Stomach (tissue), 9 donors: ENCODE results near the gene CST2. TPM values are rescaled to one million over a fixed set of nuclear protein-coding genes. Genes with fewer than 3 reads are reported as not detected.
"Not testable (repeated sequence)": the region's sequence is repeated elsewhere in the genome, so short reads cannot be mapped to it uniquely, and the experiment has no call there.

ENCODE experiments used
- DNase-seq, 2 donors: peaks; one replicate each; pipeline versions ENCODE4 v3.0.0 to v3.0.0-alpha.2; 2013 to 2019
- H3K27ac ChIP-seq, 5 donors: fragments of 200-600 bp in 4 of 5; sonication (generic) in 4 of 5; one replicate each; pipeline ENCODE4 v1.5.1; 2013 to 2019; ENCODE audit warnings: mild to moderate bottlenecking in 1 of 5, moderate library complexity in 1 of 5
- H3K27me3 ChIP-seq, 3 donors: fragments of 200-600 bp; sonication (generic); one replicate each; pipeline ENCODE4 v1.5.1; 2017 to 2019; ENCODE audit warnings: mixed run types in 1 of 3
- H3K36me3 ChIP-seq, 4 donors: fragments of 200-600 bp; sonication (generic); 1 replicate in 3 of 4; 2 replicates in 1 of 4; pipeline ENCODE4 v1.5.1; 2016 to 2019
- H3K4me1 ChIP-seq, 4 donors: fragments of 200-600 bp; sonication (generic); one replicate each; pipeline ENCODE4 v1.5.1; 2016 to 2019
- H3K4me3 ChIP-seq, 4 donors: fragments of 200-600 bp; sonication (generic) in 3 of 4; one replicate each; pipeline ENCODE4 v1.5.1; 2016 to 2019; ENCODE audit warnings: mild to moderate bottlenecking in 1 of 4
- H3K9me3 ChIP-seq, 4 donors: fragments of 200-600 bp; sonication (generic); one replicate each; pipeline ENCODE4 v1.5.1; 2016 to 2019
- CTCF ChIP-seq, 7 experiments: fragments of 450-650 bp in 4 of 7; fragments of 200-600 bp in 3 of 7; sonication (generic) in 3 of 7; IDR thresholded peaks; one replicate each; pipeline ENCODE4 v1.5.1; 2016 to 2019; ENCODE audit warnings: antibody characterized with exemption in 7 of 7, control low read depth in 2 of 7, mild to moderate bottlenecking in 1 of 7
- EP300 ChIP-seq: sonication (generic); formaldehyde crosslinking; IDR thresholded peaks from one replicate; pipeline ENCODE4 v1.6.1; 2017; ENCODE audit warnings: antibody characterized with exemption
- POLR2A ChIP-seq, 4 donors: fragments of 450-650 bp; IDR thresholded peaks; one replicate each; pipeline ENCODE4 v1.6.1; 2016; ENCODE audit warnings: antibody characterized with exemption in 4 of 4, control low read depth in 2 of 4, mild to moderate bottlenecking in 1 of 4, moderate library complexity in 1 of 4
- POLR2AphosphoS5 ChIP-seq, 3 donors: sonication (generic); formaldehyde crosslinking; IDR thresholded peaks; one replicate each; pipeline ENCODE4 v1.6.1; 2016; ENCODE audit warnings: antibody characterized with exemption in 3 of 3
- WGBS, 5 donors: extraction: QIAGEN DNeasy Blood & Tissue Kit in 3 of 5; methylation state at CpG; one replicate each; pipeline versions ENCODE4 v1.1.5 to v1.1.7; 2013 to 2018; 5-methylcytosine and 5-hydroxymethylcytosine counted together
- intact Hi-C: fragments of 100-400 bp; cut with DNase I; formaldehyde crosslinking; loops from one replicate; pipeline ENCODE4 v1.15.1; 2023; ENCODE audit warnings: low total_unique reads
- polyA plus RNA-seq, 3 donors: library from polyadenylated mRNA; stranded (reverse); fragments of 200-250 nt; gene quantifications; one replicate each; pipeline ENCODE4 v1.2.3, GENCODE V29; 2013
- total RNA-seq, 5 donors: library from RNA; depleted of rRNA; stranded (reverse); fragments of >200 nt; gene quantifications; one replicate each; pipeline versions ENCODE4 v1.1.0 to v1.2.3, GENCODE V29; 2014 to 2016
- donor health status: healthy with polysubstance abuse.
- donor health status: Bipolar disorder and iron deficiency.
- donor health status: healthy.

Gene CST2
- total and polyA plus RNA-seq, 8 donors: 0.58 to 1.3 TPM; not detected in 6

GRCh38 chr20:23870461-23870860 lies 43.9 kb upstream of the CST2 start:
- DNase-seq: no peak
- Histone ChIP-seq H3K27ac (no peak overlapping the region), H3K36me3 (no peaks in the 10 kb centered on the region), H3K27me3 (peaks cover 0 to 25% (median 12%) of the 10 kb centered on the region in 3 donors), H3K9me3 (no peaks in the 10 kb centered on the region), H3K4me1 (no peaks in the 10 kb centered on the region), H3K4me3 (no peak overlapping the region)
- 11 to 33% (median 20%) methylated on average over 4 of the region's 4 CpGs for WGBS, 5 donors
- intact Hi-C loops: no loop called here
- no peak for TF ChIP-seq EP300
- no peak for TF ChIP-seq POLR2AphosphoS5 (IDR thresholded peaks at IDR 0.05)
- no peak for TF ChIP-seq POLR2A (IDR thresholded peaks at IDR 0.05)
- TF ChIP-seq CTCF (IDR thresholded peaks at IDR 0.05): no peak

GRCh38 chr20:23869520-23869919 lies 43.0 kb upstream of the CST2 start:
- Histone ChIP-seq H3K4me1 (no peaks in the 10 kb centered on the region), H3K36me3 (no peaks in the 10 kb centered on the region), H3K27me3 (peaks cover 0 to 25% (median 12%) of the 10 kb centered on the region in 3 donors), H3K9me3 (no peaks in the 10 kb centered on the region), H3K4me3 (no peak overlapping the region), H3K27ac (no peak overlapping the region)
- TF ChIP-seq POLR2A (IDR thresholded peaks at IDR 0.05): no peak
- TF ChIP-seq CTCF (IDR thresholded peaks at IDR 0.05): no peak
- no peak for TF ChIP-seq EP300
- TF ChIP-seq POLR2AphosphoS5 (IDR thresholded peaks at IDR 0.05): no peak
- intact Hi-C loops: no loop called here
- no peak for DNase-seq
- 57 to 77% (median 63%) methylated on average over 2 of the region's 2 CpGs for WGBS, 5 donors

GRCh38 chr20:23868321-23868720 lies 41.8 kb upstream of the CST2 start:
- no peak overlapping the region for H3K4me3 ChIP-seq
- H3K36me3 ChIP-seq: no peaks in the 10 kb centered on the region
- 36 to 49% (median 40%) methylated on average over 5 of the region's 5 CpGs for WGBS, 5 donors
- H3K27me3 ChIP-seq: peaks cover 0 to 25% (median 12%) of the 10 kb centered on the region in 3 donors
- H3K27ac ChIP-seq: no peak overlapping the region
- DNase-seq: no peak
- H3K9me3 ChIP-seq: peaks cover 0 to 4% (median 3%) of the 10 kb centered on the region in 4 donors
- no peak for TF ChIP-seq EP300
- no peak for TF ChIP-seq POLR2A (IDR thresholded peaks at IDR 0.05)
- no peak for TF ChIP-seq CTCF (IDR thresholded peaks at IDR 0.05)
- TF ChIP-seq POLR2AphosphoS5 (IDR thresholded peaks at IDR 0.05): no peak
- no peaks in the 10 kb centered on the region for H3K4me1 ChIP-seq
- intact Hi-C loops: no loop called here

GRCh38 chr20:23867152-23867776 lies 40.7 kb upstream of the CST2 start:
- no peak overlapping the region for H3K27ac ChIP-seq
- intact Hi-C loops: no loop called here
- no peaks in the 10 kb centered on the region for H3K4me1 ChIP-seq
- H3K4me3 ChIP-seq: no peak overlapping the region
- H3K27me3 ChIP-seq: peaks cover 0 to 22% (median 12%) of the 10 kb centered on the region in 3 donors
- peaks cover 0 to 10% (median 8%) of the 10 kb centered on the region in 4 donors for H3K9me3 ChIP-seq
- TF ChIP-seq POLR2AphosphoS5 (IDR thresholded peaks at IDR 0.05): no peak
- no peak for TF ChIP-seq EP300
- no peak for TF ChIP-seq POLR2A (IDR thresholded peaks at IDR 0.05)
- TF ChIP-seq CTCF (IDR thresholded peaks at IDR 0.05): no peak
- DNase-seq: no peak
- 43 to 58% (median 52%) methylated on average over 8 to 9 of the region's 9 CpGs for WGBS, 5 donors
- no peaks in the 10 kb centered on the region for H3K36me3 ChIP-seq

- H3K36me3 ChIP-seq, H3K27ac ChIP-seq, intact Hi-C loops, H3K4me3 ChIP-seq, DNase-seq, H3K9me3 ChIP-seq, H3K4me1 ChIP-seq, H3K27me3 ChIP-seq: not testable (repeated sequence)
- WGBS, 5 donors: 56 to 68% (median 61%) methylated on average over 9 to 10 of the region's 10 CpGs
Observed at GRCh38 chr20:23860771-23861170, 34.2 kb upstream of the CST2 start.
